Measurements from ENCODE around the gene C8B.
A peak's percentile ranks its signal among the peaks of the same experiment; 100 is the strongest.

C8B gene

GRCh38 chr1:56934430-56935060, 31.3 kb downstream of the C8B start:
- DNase-seq (ENCODE audit: low read depth): peak; percentile 86
- no peak for TF ChIP-seq CTCF (conservative IDR thresholded peaks at IDR 0.05; ENCODE audit: low read length)
- no peak overlapping the region for H3K4me3 ChIP-seq (ENCODE audit: low read length)

- H3K4me3 ChIP-seq (ENCODE audit: low read length): no peak overlapping the region
- TF ChIP-seq CTCF (conservative IDR thresholded peaks at IDR 0.05; ENCODE audit: low read length): no peak
- no peak for DNase-seq (ENCODE audit: low read depth)
Observed at GRCh38 chr1:56933606-56934005, 32.2 kb downstream of the C8B start.

GRCh38 chr1:56933161-56933560, 32.7 kb downstream of the C8B start:
- H3K4me3 ChIP-seq (ENCODE audit: low read length): no peak overlapping the region
- TF ChIP-seq CTCF (conservative IDR thresholded peaks at IDR 0.05; ENCODE audit: low read length): no peak
- DNase-seq (ENCODE audit: low read depth): no peak

- TF ChIP-seq CTCF (conservative IDR thresholded peaks at IDR 0.05; ENCODE audit: low read length): no peak
- no peak overlapping the region for H3K4me3 ChIP-seq (ENCODE audit: low read length)
- DNase-seq (ENCODE audit: low read depth): no peak
Observed at GRCh38 chr1:56931686-56932085, 34.1 kb downstream of the C8B start.

- no peak overlapping the region for H3K4me3 ChIP-seq (ENCODE audit: low read length)
- no peak for DNase-seq (ENCODE audit: low read depth)
- no peak for TF ChIP-seq CTCF (conservative IDR thresholded peaks at IDR 0.05; ENCODE audit: low read length)
Observed at GRCh38 chr1:56931211-56931610, 34.6 kb downstream of the C8B start.

GRCh38 chr1:56929492-56929891, 36.3 kb downstream of the C8B start:
- DNase-seq (ENCODE audit: low read depth): no peak
- H3K4me3 ChIP-seq (ENCODE audit: low read length): no peak overlapping the region
- TF ChIP-seq CTCF (conservative IDR thresholded peaks at IDR 0.05; ENCODE audit: low read length): no peak

- H3K4me3 ChIP-seq (ENCODE audit: low read length): no peak overlapping the region
- no peak for DNase-seq (ENCODE audit: low read depth)
- no peak for TF ChIP-seq CTCF (conservative IDR thresholded peaks at IDR 0.05; ENCODE audit: low read length)
Observed at GRCh38 chr1:56927986-56928385, 37.8 kb downstream of the C8B start.
